ENCODE measurements around the gene USP25. TPM values are rescaled to one million over a fixed set of nuclear protein-coding genes. Genes with fewer than 3 reads are reported as not detected.

The USP25 gene
- total RNA-seq, 4 donors from 2014 or later = 17.4 to 42.0 (median 27.5) TPM

DNA sequence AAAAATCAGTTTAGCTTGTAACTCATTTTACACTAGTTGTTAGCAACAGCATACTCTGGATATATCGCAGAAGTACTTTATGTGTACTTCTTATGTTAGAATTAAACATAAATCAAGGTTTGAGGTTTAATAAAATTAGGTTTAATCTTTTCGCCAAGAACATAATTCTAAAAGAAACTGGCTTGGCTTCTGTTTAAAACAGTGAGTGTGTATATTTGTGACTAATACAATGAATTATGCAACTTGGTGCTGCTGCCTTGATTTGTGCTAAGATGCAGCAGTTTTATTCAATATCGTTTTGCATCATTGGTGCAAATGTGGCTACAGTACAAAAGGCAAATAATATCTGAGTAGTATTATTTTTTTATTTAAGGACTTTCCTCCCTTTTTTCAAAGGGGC is 44.8 kb downstream of the USP25 start:
- Histone ChIP-seq H3K4me3 (no peak overlapping the region), H3K9me3 (no peaks in the 10 kb centered on the region), H3K27me3 (no peaks in the 10 kb centered on the region), H3K4me1 (peaks cover 0 to 25% (median 5%) of the 10 kb centered on the region in 3 donors), H3K36me3 (peaks cover 0 to 5% (median 0%) of the 10 kb centered on the region in 3 donors), H3K27ac (no peak overlapping the region)
- no peak for DNase-seq
- intact Hi-C loops (cut with DNase I) = no loop called here
- no peak for TF ChIP-seq POLR2A (IDR thresholded peaks at IDR 0.05)
- TF ChIP-seq, protein P1, sequence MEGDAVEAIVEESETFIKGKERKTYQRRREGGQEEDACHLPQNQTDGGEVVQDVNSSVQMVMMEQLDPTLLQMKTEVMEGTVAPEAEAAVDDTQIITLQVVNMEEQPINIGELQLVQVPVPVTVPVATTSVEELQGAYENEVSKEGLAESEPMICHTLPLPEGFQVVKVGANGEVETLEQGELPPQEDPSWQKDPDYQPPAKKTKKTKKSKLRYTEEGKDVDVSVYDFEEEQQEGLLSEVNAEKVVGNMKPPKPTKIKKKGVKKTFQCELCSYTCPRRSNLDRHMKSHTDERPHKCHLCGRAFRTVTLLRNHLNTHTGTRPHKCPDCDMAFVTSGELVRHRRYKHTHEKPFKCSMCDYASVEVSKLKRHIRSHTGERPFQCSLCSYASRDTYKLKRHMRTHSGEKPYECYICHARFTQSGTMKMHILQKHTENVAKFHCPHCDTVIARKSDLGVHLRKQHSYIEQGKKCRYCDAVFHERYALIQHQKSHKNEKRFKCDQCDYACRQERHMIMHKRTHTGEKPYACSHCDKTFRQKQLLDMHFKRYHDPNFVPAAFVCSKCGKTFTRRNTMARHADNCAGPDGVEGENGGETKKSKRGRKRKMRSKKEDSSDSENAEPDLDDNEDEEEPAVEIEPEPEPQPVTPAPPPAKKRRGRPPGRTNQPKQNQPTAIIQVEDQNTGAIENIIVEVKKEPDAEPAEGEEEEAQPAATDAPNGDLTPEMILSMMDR (IDR thresholded peaks at IDR 0.05) = no peak
- WGBS, 2 donors = 53 to 54% methylated on average over 3 of the region's 3 CpGs

DNA sequence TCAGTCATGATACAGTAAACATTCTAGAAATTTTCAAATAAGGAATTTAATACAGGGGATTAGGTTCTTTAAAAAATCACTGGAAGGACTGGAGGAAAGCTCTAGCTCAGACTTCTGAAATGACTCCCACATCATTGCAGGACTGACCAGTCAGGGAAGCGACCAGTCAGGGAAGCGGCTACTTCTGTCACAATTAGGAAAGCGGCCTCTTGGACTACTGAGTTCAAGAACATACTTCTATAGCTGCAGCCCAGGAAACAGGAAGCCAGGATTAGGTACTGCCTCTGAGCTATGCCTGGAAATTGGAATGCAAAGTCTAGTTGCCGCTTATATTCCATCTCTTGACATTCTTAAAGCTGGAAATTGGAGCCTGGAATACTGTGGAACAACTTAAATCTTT is 45.5 kb downstream of the USP25 start:
- Histone ChIP-seq H3K4me3 (no peak overlapping the region), H3K9me3 (no peaks in the 10 kb centered on the region), H3K27me3 (no peaks in the 10 kb centered on the region), H3K27ac (no peak overlapping the region), H3K4me1 (peaks cover 0 to 19% (median 5%) of the 10 kb centered on the region in 3 donors), H3K36me3 (peaks cover 0 to 5% (median 0%) of the 10 kb centered on the region in 3 donors)
- intact Hi-C loops (cut with DNase I) = no loop called here
- DNase-seq = no peak
- WGBS, 2 donors = 96 to 97% methylated on average over 4 of the region's 4 CpGs
- TF ChIP-seq, protein P1 (IDR thresholded peaks at IDR 0.05) = no peak
- no peak for TF ChIP-seq POLR2A (IDR thresholded peaks at IDR 0.05)

DNA sequence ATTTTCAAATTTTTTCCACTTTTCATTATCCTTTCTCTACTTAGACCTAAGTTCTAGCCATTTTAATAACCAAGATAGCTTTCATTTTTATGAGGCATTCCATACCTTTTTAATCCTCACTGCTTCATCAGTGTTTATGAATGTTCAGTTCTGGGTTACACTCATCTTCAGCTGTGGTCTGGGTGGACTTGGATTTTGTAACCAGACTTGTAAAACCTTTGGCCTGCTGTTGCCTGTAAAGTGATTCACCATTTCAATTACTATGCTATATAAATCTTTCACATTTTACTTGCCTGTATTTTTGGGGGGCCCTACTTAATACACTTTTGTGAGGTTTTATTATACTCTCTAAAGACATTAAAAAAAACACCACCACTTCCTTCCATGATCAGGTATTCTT is 46.2 kb downstream of the USP25 start:
- DNase-seq = no peak
- Histone ChIP-seq H3K27ac (no peak overlapping the region), H3K4me3 (no peak overlapping the region), H3K27me3 (no peaks in the 10 kb centered on the region), H3K36me3 (peaks cover 0 to 11% (median 0%) of the 10 kb centered on the region in 3 donors), H3K9me3 (no peaks in the 10 kb centered on the region), H3K4me1 (peaks cover 0 to 19% (median 5%) of the 10 kb centered on the region in 3 donors)
- intact Hi-C loops (cut with DNase I) = no loop called here
- TF ChIP-seq POLR2A (IDR thresholded peaks at IDR 0.05) = no peak
- TF ChIP-seq, protein P1 (IDR thresholded peaks at IDR 0.05) = no peak

DNA sequence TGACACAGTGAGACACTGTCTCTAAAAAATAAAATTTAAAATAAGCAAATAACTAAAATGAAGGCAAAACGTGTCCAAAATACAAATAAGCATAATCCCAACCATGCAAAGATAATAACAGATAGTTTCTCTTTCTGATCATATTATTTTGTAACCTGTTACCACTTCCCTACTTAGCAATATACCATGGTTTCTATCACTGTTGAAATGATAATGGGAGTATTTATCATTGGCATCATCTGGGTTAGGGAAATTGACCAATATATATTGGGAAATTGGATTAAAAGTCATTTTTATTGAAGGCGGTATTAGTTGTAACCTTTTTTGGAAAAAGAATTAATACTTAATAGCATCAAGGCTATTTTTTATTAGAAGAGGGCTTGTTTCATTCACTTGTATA is 47.0 kb downstream of the USP25 start:
- peaks cover 0 to 19% (median 5%) of the 10 kb centered on the region in 3 donors for H3K4me1 ChIP-seq
- H3K27me3 ChIP-seq = no peaks in the 10 kb centered on the region
- TF ChIP-seq, protein P1 (IDR thresholded peaks at IDR 0.05) = no peak
- no peak for TF ChIP-seq POLR2A (IDR thresholded peaks at IDR 0.05)
- H3K9me3 ChIP-seq = no peaks in the 10 kb centered on the region
- 73 to 81% methylated on average over 2 of the region's 2 CpGs for WGBS, 2 donors
- intact Hi-C loops (cut with DNase I) = no loop called here
- H3K36me3 ChIP-seq = peaks cover 2 to 14% (median 6%) of the 10 kb centered on the region in 3 donors
- no peak overlapping the region for H3K4me3 ChIP-seq
- no peak overlapping the region for H3K27ac ChIP-seq
- DNase-seq = no peak

DNA sequence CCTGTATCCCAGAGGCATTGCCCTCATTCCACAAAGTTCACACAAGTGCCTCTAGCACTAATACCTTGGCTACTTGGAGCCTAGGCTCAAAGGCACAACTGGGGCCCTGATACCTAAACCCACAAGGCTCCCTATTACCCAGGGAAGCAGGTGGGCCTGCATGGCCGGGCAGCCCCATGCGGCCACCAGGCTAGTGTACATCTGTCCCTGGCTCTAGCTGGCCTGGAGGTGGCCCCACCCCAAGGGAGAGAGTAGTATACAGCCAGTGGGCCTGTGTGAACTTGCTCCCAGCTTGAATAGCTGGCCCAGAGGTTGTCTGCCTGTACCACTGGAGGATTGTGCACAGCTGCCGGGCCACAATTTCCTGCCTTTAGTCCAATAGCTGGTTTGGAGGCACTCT is 52.2 kb downstream of the USP25 start:
- WGBS, 2 donors = 97% methylated on average over 3 of the region's 3 CpGs; no CpG with 5 or more reads in 1 of the 2 donors
- Histone ChIP-seq H3K27me3 (no peaks in the 10 kb centered on the region), H3K4me1 (no peaks in the 10 kb centered on the region), H3K36me3 (peaks cover 11 to 26% (median 14%) of the 10 kb centered on the region in 3 donors), H3K27ac (no peak overlapping the region), H3K4me3 (no peak overlapping the region), H3K9me3 (no peaks in the 10 kb centered on the region)
- DNase-seq = no peak
- TF ChIP-seq POLR2A (IDR thresholded peaks at IDR 0.05) = no peak
- TF ChIP-seq, protein P1 (IDR thresholded peaks at IDR 0.05) = no peak
- intact Hi-C loops (cut with DNase I) = no loop called here
